ENCODE data around the gene FBXO21. TPM values are rescaled to one million over a fixed set of nuclear protein-coding genes. Genes with fewer than 3 reads are reported as not detected.

FBXO21 gene
- total and polyA plus RNA-seq, 8 donors = 31.3 to 52.4 (median 50.2) TPM

GRCh38 chr12:117192057-117192456 is 1.8 kb upstream of the FBXO21 start:
- no peak for ATAC-seq
- no peaks in the 10 kb centered on the region for H3K36me3 ChIP-seq
- peaks cover 5 to 16% of the 10 kb centered on the region in 2 donors for H3K4me1 ChIP-seq
- no peaks in the 10 kb centered on the region for H3K9me3 ChIP-seq
- H3K27me3 ChIP-seq = peaks cover 0 to 10% of the 10 kb centered on the region in 2 donors
- intact Hi-C loops (cut with DNase I) = no loop called here
- no peak overlapping the region for H3K4me3 ChIP-seq
- TF ChIP-seq, protein P1, sequence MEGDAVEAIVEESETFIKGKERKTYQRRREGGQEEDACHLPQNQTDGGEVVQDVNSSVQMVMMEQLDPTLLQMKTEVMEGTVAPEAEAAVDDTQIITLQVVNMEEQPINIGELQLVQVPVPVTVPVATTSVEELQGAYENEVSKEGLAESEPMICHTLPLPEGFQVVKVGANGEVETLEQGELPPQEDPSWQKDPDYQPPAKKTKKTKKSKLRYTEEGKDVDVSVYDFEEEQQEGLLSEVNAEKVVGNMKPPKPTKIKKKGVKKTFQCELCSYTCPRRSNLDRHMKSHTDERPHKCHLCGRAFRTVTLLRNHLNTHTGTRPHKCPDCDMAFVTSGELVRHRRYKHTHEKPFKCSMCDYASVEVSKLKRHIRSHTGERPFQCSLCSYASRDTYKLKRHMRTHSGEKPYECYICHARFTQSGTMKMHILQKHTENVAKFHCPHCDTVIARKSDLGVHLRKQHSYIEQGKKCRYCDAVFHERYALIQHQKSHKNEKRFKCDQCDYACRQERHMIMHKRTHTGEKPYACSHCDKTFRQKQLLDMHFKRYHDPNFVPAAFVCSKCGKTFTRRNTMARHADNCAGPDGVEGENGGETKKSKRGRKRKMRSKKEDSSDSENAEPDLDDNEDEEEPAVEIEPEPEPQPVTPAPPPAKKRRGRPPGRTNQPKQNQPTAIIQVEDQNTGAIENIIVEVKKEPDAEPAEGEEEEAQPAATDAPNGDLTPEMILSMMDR (IDR thresholded peaks at IDR 0.05) = no peak
- no peak for DNase-seq
- no peak overlapping the region for H3K27ac ChIP-seq

DNA sequence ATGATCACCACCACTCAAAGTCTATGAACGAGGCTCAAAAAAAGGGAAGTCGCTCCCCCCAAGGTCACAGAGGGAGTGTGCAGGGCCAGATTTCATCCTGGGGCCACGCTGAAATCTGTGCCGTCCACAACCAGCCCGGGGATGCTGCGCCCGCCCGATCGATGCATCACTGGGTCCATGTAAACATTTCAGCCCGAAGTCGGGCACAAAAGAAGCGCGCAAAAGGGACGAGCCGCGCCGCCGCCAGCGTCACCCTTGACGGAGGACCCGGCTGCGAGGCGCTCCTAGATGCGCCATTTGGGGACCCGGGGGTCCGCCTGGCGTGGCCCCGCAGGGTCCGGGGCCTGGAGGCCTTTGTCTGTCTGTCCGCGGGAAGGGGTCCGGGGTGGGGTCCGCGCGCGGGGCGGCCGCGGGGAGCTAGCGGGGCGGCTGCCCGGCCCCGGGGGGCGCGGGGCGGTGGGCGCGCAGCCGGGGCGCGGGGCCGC is 503 bp downstream of the FBXO21 start:
- Histone ChIP-seq H3K4me1 (peaks cover 5 to 16% of the 10 kb centered on the region in 2 donors), H3K9me3 (no peaks in the 10 kb centered on the region), H3K27ac (peak overlapping the region; percentile 62 to 70), H3K36me3 (peaks cover 0 to 17% of the 10 kb centered on the region in 2 donors), H3K4me3 (peak overlapping the region; percentile 46 to 77), H3K27me3 (peaks cover 0 to 10% of the 10 kb centered on the region in 2 donors)
- TF ChIP-seq, protein P1 (IDR thresholded peaks at IDR 0.05) = no peak
- ATAC-seq = peak; percentile 6
- intact Hi-C loops (cut with DNase I) = no loop called here
- peak; percentile 35 to 82 (median 46) for DNase-seq

DNA sequence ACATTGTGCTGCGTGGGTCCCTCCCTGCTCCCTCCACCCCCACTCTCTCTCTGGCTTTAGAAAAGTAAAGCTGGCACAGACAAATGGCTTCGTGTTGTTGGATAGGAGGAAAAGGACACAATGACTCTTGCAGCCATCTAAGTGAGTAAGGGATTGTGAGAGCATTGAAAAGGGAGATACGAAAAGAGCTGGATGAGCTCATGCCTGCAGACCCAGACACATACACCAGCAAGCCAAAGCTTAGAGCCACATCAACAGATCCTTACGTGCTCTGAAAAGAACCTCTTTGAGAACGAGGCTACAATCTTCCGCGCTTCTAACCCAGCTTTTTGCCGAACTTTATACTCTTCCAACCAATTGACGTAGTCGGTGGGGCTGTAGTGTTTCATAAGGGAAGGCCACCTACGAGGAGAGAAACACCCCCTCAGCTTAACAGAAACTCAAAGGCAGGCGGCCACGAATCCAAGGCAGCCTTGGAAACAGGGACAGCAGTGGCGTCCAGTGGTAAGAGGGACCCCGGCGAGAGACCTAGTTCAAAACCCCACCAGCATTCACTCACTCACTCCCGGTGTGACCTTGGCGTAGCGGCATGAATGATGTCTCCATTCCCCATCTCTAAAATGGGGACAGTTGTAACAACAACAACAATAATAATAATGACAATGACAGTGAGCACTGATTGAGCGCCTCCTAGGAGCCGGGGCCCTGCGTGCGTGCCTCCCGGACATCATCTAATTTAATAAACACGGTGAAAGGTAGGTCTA is 1.1 kb downstream of the FBXO21 start:
- DNase-seq (peak in 2 of 4 donors; percentile 36 to 45), ATAC-seq (peak; percentile 19)
- Histone ChIP-seq H3K36me3 (peaks cover 0 to 23% of the 10 kb centered on the region in 2 donors), H3K4me3 (peak overlapping the region; percentile 46 to 77), H3K27ac (peak overlapping the region; percentile 62 to 70), H3K9me3 (no peaks in the 10 kb centered on the region), H3K4me1 (peaks cover 5 to 16% of the 10 kb centered on the region in 2 donors), H3K27me3 (peaks cover 0 to 10% of the 10 kb centered on the region in 2 donors)
- intact Hi-C loops (cut with DNase I) = no loop called here
- TF ChIP-seq, protein P1 (IDR thresholded peaks at IDR 0.05) = no peak

GRCh38 chr12:117188121-117188665 is 2.1 kb downstream of the FBXO21 start:
- DNase-seq (no peak), ATAC-seq (no peak)
- intact Hi-C loops (cut with DNase I) = no loop called here
- Histone ChIP-seq H3K4me3 (no peak overlapping the region), H3K27me3 (peaks cover 0 to 10% of the 10 kb centered on the region in 2 donors), H3K36me3 (peaks cover 0 to 33% of the 10 kb centered on the region in 2 donors), H3K9me3 (no peaks in the 10 kb centered on the region), H3K4me1 (peaks cover 5 to 16% of the 10 kb centered on the region in 2 donors), H3K27ac (no peak overlapping the region)
- TF ChIP-seq, protein P1 (IDR thresholded peaks at IDR 0.05) = no peak

DNA sequence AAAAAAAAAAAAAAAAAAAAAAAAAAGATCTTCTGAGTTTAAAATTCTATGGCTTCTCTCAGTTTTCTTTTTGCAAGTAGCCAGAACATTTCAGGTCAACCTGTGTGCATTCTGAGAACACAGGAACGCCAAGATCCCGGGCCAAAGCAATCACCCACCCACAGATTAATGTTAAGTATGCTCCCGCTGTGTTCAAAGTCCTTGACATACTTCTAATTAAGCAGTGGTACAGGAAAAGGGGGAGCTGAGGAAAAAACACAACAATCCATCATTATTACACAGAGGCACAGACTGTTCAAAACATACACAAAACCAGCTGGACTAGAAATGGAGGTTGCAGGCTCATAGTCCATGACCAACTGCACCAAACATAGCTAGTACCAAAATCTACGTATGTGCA is 2.8 kb downstream of the FBXO21 start:
- Histone ChIP-seq H3K9me3 (no peaks in the 10 kb centered on the region), H3K27ac (no peak overlapping the region), H3K4me3 (no peak overlapping the region), H3K4me1 (peaks cover 5 to 16% of the 10 kb centered on the region in 2 donors), H3K36me3 (peaks cover 0 to 41% of the 10 kb centered on the region in 2 donors), H3K27me3 (peaks cover 0 to 10% of the 10 kb centered on the region in 2 donors)
- ATAC-seq (peak; percentile 7), DNase-seq (peak in 1 of 4 donors; percentile 8)
- TF ChIP-seq, protein P1 (IDR thresholded peaks at IDR 0.05) = no peak
- intact Hi-C loops (cut with DNase I) = no loop called here
